Fibroblast of lung (primary cell): ENCODE results near the gene KCNC2. TPM values are rescaled to one million over a fixed set of nuclear protein-coding genes. Genes with fewer than 3 reads are reported as not detected.

Source experiments
- DNase-seq, 2 donors: peaks; one replicate each; pipeline versions ENCODE4 v3.0.0 to v3.0.0-alpha.2; 2010; ENCODE audit warnings: low read depth in 2 of 2
- H2AFZ ChIP-seq: 2 replicates; pipeline ENCODE4 v1.5.1; 2012; ENCODE audit warnings: low read length, control low read depth, inconsistent platforms
- H3K27ac ChIP-seq: 2 replicates; pipeline ENCODE4 v1.5.1; 2011; ENCODE audit warnings: low read length, control low read depth; ENCODE audit not compliant: insufficient read depth
- H3K27me3 ChIP-seq: 2 replicates; pipeline ENCODE4 v1.5.1; 2011; ENCODE audit warnings: mild to moderate bottlenecking, low read length; ENCODE audit not compliant: control insufficient read depth, insufficient read depth
- H3K36me3 ChIP-seq: 2 replicates; pipeline ENCODE4 v1.5.1; 2011; ENCODE audit warnings: low read length; ENCODE audit not compliant: control insufficient read depth, insufficient read depth
- H3K4me1 ChIP-seq: 2 replicates; pipeline ENCODE4 v1.5.1; 2011; ENCODE audit warnings: low read length; ENCODE audit not compliant: control insufficient read depth, insufficient read depth; ENCODE audit errors: extremely low read depth
- H3K4me2 ChIP-seq: 2 replicates; pipeline ENCODE4 v1.5.1; 2011; ENCODE audit warnings: low read length, control low read depth; ENCODE audit not compliant: insufficient read depth; ENCODE audit errors: extremely low read depth
- H3K4me3 ChIP-seq, 4 experiments: fragments of 200-600 bp in 1 of 4; sonication (generic) in 1 of 4; replicated peaks in 1 of 4; 2 replicates each; pipeline ENCODE4 v1.5.1; 2011 to 2016; ENCODE audit warnings: low read length in 4 of 4, low read depth in 3 of 4, mild to moderate bottlenecking in 3 of 4, control low read depth in 2 of 4, inconsistent platforms in 1 of 4, mixed read lengths in 1 of 4; ENCODE audit not compliant: insufficient read depth in 1 of 4; ENCODE audit errors: control extremely low read depth in 1 of 4
- H3K79me2 ChIP-seq: 2 replicates; pipeline ENCODE4 v1.5.1; 2012; ENCODE audit warnings: mild to moderate bottlenecking, low read length, inconsistent platforms; ENCODE audit not compliant: control insufficient read depth, insufficient read depth
- H3K9ac ChIP-seq: 2 replicates; pipeline ENCODE4 v1.5.1; 2011; ENCODE audit warnings: mild to moderate bottlenecking, low read length, control low read depth; ENCODE audit not compliant: insufficient read depth
- H3K9me3 ChIP-seq: 2 replicates; pipeline ENCODE4 v1.5.1; 2012; ENCODE audit warnings: low read depth, low read length; ENCODE audit not compliant: control insufficient read depth, insufficient read depth
- H4K20me1 ChIP-seq: 2 replicates; pipeline ENCODE4 v1.5.1; 2011; ENCODE audit warnings: low read length; ENCODE audit not compliant: control insufficient read depth, insufficient read depth; ENCODE audit errors: extremely low read depth
- CTCF ChIP-seq, 2 donors: IDR thresholded peaks in 1 of 2; conservative IDR thresholded peaks in 1 of 2; 1 replicate in 1 of 2; 2 replicates in 1 of 2; pipeline ENCODE4 v1.5.1; 2011 to 2012; ENCODE audit warnings: low read length in 2 of 2, control low read depth in 1 of 2, inconsistent platforms in 1 of 2, low read depth in 1 of 2, mild to moderate bottlenecking in 1 of 2
- EZH2 ChIP-seq: IDR thresholded peaks from 2 replicates; pipeline ENCODE4 v1.5.1; 2012; ENCODE audit warnings: low read length, control low read depth, mild to moderate bottlenecking; ENCODE audit errors: missing control alignments
- polyA plus RNA-seq, 2 donors: library from polyadenylated mRNA; depleted of rRNA in 1 of 2; stranded (reverse) in 1 of 2; unstranded in 1 of 2; fragments of >200 nt; gene quantifications; 2 replicates each; pipeline ENCODE4 v1.2.1, GENCODE V29; 2011 to 2012; ENCODE audit warnings: missing spikeins in 1 of 2
- total RNA-seq: library from RNA; depleted of rRNA; stranded (reverse); fragments of >200 nt; gene quantifications from 2 replicates; pipeline ENCODE4 v1.2.1, GENCODE V29; 2014

KCNC2 gene
- total and polyA plus RNA-seq, 2 donors (not counting 1 experiment from before 2014, with no cell fraction given): not detected

DNA sequence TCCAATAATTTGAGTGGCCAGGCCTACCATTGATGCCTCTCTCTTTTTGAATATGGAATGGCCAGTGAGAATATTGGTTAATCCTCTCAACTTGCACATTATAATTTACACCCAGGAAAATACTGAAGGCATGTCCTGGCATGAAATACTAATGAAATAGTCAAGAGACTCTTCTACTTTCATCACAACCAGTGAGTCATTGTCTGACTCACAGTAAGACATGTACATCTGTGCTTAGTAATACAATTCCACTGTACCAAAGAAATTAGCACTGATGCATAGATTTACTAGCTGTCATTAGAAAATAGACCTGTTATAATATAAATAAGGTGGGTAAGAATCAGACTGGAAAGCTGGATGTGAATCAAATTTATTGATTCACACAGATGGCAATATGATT lies 31.6 kb downstream of the KCNC2 start:
- Histone ChIP-seq H3K9me3 (no peaks in the 10 kb centered on the region), H3K36me3 (no peaks in the 10 kb centered on the region), H2AFZ (no peak overlapping the region), H3K27ac (peak overlapping the region; percentile 4), H3K27me3 (no peaks in the 10 kb centered on the region), H4K20me1 (no peaks in the 10 kb centered on the region), H3K4me2 (no peak overlapping the region), H3K9ac (no peak overlapping the region), H3K4me1 (no peaks in the 10 kb centered on the region), H3K4me3 (no peak overlapping the region), H3K79me2 (no peaks in the 10 kb centered on the region)
- peak; percentile 94 to 96 for DNase-seq
- TF ChIP-seq CTCF (conservative IDR thresholded peaks at IDR 0.05 in 1 of 2, IDR thresholded peaks at IDR 0.05 in 1 of 2; ENCODE audit: low read depth in 1 of 2, low read length in 2 of 2): no peak
- no peak for TF ChIP-seq EZH2

GRCh38 chr12:75172611-75173010 lies 37.0 kb downstream of the KCNC2 start:
- Histone ChIP-seq H4K20me1 (no peaks in the 10 kb centered on the region), H3K27me3 (no peaks in the 10 kb centered on the region), H3K4me2 (no peak overlapping the region), H3K79me2 (no peaks in the 10 kb centered on the region), H3K9me3 (no peaks in the 10 kb centered on the region), H3K4me1 (no peaks in the 10 kb centered on the region), H3K4me3 (no peak overlapping the region), H3K27ac (no peak overlapping the region), H3K9ac (no peak overlapping the region), H3K36me3 (no peaks in the 10 kb centered on the region), H2AFZ (no peak overlapping the region)
- DNase-seq: no peak
- TF ChIP-seq EZH2 (no peak), CTCF (conservative IDR thresholded peaks at IDR 0.05 in 1 of 2, IDR thresholded peaks at IDR 0.05 in 1 of 2; ENCODE audit: low read depth in 1 of 2, low read length in 2 of 2) (no peak)

DNA sequence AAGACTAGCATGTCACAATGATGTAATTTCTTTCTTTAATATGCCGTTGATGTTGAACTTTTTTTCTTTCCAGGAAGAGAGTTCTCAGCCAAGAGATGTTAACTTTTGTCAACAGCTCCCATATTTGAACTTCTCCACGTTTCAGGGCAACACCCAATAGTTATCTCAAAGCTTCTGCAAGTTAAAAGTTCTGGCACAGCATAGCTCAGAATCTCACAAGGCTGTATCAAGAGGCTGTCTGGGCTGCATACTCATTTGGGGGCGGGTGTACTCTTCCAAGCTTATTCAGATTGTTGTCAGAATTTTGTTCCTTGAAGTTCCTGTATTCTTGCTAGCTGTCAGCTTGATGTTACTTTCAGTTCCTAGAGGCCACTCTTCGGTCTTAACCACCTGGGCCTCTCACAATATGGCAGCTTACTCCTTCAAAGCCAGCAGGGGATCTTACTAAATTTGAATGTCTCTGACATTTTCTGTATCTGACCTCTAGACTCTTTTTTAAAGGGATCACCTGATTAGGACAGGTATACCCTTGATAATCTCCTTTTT lies 38.9 kb downstream of the KCNC2 start:
- Histone ChIP-seq H3K9me3 (no peaks in the 10 kb centered on the region), H3K36me3 (no peaks in the 10 kb centered on the region), H3K9ac (no peak overlapping the region), H3K27ac (no peak overlapping the region), H2AFZ (no peak overlapping the region), H4K20me1 (no peaks in the 10 kb centered on the region), H3K4me1 (no peaks in the 10 kb centered on the region), H3K4me3 (no peak overlapping the region), H3K4me2 (no peak overlapping the region), H3K27me3 (no peaks in the 10 kb centered on the region), H3K79me2 (no peaks in the 10 kb centered on the region)
- no peak for TF ChIP-seq CTCF (conservative IDR thresholded peaks at IDR 0.05 in 1 of 2, IDR thresholded peaks at IDR 0.05 in 1 of 2; ENCODE audit: low read depth in 1 of 2, low read length in 2 of 2)
- TF ChIP-seq EZH2: no peak
- no peak for DNase-seq
